GM12801 (cell line): Measurements from ENCODE around the gene WDR90.

Experiments
- TF ChIP-seq, protein P1 (sequence below): IDR thresholded peaks from one replicate; pipeline ENCODE4 v1.5.1; 2011; ENCODE audit warnings: control low read depth; ENCODE audit not compliant: insufficient read length; ENCODE audit errors: extremely low read depth

Gene WDR90

GRCh38 chr16:631808-632358, 17.3 kb upstream of the WDR90 start:
- TF ChIP-seq, protein P1, sequence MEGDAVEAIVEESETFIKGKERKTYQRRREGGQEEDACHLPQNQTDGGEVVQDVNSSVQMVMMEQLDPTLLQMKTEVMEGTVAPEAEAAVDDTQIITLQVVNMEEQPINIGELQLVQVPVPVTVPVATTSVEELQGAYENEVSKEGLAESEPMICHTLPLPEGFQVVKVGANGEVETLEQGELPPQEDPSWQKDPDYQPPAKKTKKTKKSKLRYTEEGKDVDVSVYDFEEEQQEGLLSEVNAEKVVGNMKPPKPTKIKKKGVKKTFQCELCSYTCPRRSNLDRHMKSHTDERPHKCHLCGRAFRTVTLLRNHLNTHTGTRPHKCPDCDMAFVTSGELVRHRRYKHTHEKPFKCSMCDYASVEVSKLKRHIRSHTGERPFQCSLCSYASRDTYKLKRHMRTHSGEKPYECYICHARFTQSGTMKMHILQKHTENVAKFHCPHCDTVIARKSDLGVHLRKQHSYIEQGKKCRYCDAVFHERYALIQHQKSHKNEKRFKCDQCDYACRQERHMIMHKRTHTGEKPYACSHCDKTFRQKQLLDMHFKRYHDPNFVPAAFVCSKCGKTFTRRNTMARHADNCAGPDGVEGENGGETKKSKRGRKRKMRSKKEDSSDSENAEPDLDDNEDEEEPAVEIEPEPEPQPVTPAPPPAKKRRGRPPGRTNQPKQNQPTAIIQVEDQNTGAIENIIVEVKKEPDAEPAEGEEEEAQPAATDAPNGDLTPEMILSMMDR: no peak

DNA sequence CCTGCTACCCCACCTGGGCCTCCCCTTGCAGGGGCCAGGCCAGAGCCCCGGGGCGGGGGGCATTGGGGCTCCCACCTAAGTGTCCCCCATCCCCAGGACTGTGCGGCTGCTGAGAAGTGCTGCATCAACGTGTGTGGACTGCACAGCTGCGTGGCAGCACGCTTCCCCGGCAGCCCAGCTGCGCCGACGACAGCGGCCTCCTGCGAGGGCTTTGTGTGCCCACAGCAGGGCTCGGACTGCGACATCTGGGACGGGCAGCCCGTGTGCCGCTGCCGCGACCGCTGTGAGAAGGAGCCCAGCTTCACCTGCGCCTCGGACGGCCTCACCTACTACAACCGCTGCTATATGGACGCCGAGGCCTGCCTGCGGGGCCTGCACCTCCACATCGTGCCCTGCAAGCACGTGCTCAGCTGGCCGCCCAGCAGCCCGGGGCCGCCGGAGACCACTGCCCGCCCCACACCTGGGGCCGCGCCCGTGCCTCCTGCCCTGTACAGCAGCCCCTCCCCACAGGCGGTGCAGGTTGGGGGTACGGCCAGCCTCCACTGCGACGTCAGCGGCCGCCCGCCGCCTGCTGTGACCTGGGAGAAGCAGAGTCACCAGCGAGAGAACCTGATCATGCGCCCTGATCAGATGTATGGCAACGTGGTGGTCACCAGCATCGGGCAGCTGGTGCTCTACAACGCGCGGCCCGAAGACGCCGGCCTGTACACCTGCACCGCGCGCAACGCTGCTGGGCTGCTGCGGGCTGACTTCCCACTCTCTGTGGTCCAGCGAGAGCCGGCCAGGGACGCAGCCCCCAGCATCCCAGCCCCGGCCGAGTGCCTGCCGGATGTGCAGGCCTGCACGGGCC, 16.5 kb upstream of the WDR90 start:
- TF ChIP-seq, protein P1: no peak

- TF ChIP-seq, protein P1: no peak
Measured at GRCh38 chr16:633336-634050, 15.7 kb upstream of the WDR90 start.

DNA sequence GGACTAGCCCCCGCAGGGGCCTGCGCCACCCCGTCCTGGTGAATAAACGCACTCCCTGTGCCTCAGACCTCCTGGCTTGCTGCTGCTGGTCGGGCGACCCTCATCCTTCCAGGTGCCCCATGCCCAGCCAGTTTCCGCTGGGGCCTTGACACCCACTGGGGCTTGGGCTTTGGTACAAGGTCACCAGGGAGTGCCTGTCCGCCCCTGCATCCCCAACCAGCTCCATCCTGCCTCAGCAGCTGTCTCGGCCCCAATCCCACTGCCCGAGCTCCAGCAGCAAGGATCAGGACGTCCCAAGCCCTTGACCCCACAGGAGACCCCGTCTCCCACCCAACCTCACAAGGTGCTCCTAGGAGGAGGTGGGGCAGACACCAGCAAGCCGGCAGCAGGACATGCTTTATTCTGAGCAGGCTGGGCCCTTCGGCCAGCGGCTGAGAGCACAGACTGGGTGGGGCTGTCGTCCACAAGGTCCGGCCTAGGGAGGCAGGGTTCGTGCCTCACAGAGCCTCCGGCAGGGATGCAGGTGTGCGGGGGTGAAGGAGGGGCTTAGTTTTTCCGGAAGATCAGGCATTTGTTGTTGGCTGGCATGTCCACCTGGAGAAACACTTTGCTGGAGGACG, 15.0 kb upstream of the WDR90 start:
- TF ChIP-seq, protein P1: no peak

DNA sequence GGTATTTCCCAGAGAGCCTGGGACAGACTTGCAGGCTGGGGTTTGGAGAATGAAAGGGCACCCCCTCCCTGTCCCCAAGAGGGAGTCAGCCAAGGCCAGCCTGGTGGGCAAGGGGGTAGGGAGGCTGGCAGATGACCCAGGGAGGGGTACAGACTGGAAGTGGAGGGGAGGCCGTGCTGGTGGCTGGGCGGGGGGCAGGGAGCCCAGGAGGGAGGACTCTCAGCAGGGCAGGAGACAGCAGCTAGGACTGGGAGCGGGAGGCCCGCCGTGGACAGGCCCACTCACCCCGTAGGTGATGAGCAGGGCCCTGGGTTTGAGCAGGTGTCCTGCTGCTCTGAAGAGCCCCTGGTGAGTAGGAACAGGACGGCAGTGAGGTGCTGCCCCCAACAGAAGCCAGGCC, 14.2 kb upstream of the WDR90 start:
- TF ChIP-seq, protein P1: no peak

DNA sequence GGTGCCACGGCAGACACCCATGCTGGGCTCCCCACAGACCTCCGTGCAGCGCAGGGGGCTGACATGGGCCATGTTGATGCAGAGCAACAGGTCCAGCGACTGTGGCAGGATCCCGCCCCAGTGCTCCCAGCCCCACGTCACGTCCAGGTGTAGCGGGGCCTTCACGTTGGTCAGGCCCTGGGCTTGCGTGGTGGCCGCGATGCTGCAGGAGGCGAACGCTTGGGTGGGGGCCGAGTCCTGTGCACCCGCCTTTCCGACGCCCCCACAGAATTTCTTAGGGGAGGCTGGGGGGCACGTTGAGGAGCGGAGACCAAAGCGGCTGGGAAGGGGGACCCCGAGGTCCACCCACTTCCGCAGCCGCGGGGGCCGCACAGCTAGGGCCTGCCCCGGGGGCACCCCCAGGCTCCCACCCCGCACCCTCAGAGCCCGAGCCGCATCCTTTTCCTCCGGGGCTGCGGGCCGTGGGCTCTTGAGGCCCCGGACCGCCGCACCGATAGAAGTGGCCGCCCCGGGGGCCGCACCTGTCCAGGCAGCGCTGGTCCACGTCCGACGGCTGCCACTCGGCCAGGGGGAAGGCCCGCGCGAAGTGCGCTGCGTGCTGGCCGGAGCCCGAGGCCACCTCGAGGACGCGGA, 13.5 kb upstream of the WDR90 start:
- TF ChIP-seq, protein P1: no peak
